Neuron (in vitro differentiated cells): ENCODE results near the gene CSE1L.
"Not testable (repeated sequence)": the region's sequence is repeated elsewhere in the genome, so short reads cannot be mapped to it uniquely, and the experiment has no call there.

Experiments used
- H2AFZ ChIP-seq: one replicate; pipeline ENCODE4 v1.6.1; 2013; ENCODE audit warnings: low read depth, mild to moderate bottlenecking, inconsistent platforms, low read length, moderate library complexity
- H3K27me3 ChIP-seq: one replicate; pipeline ENCODE4 v1.6.1; 2013; ENCODE audit warnings: low read length; ENCODE audit not compliant: insufficient read depth
- H3K36me3 ChIP-seq: one replicate; pipeline ENCODE4 v1.6.1; 2013; ENCODE audit warnings: low read length; ENCODE audit not compliant: insufficient read depth
- H3K4me1 ChIP-seq: one replicate; pipeline ENCODE4 v1.6.1; 2013; ENCODE audit warnings: low read length; ENCODE audit not compliant: insufficient read depth
- H3K4me3 ChIP-seq: 2 replicates; pipeline ENCODE4 v1.5.1; 2013; ENCODE audit warnings: mild to moderate bottlenecking, low read length, moderate library complexity
- H3K9me3 ChIP-seq: one replicate; pipeline ENCODE4 v1.6.1; 2013; ENCODE audit warnings: low read length

The CSE1L gene

DNA sequence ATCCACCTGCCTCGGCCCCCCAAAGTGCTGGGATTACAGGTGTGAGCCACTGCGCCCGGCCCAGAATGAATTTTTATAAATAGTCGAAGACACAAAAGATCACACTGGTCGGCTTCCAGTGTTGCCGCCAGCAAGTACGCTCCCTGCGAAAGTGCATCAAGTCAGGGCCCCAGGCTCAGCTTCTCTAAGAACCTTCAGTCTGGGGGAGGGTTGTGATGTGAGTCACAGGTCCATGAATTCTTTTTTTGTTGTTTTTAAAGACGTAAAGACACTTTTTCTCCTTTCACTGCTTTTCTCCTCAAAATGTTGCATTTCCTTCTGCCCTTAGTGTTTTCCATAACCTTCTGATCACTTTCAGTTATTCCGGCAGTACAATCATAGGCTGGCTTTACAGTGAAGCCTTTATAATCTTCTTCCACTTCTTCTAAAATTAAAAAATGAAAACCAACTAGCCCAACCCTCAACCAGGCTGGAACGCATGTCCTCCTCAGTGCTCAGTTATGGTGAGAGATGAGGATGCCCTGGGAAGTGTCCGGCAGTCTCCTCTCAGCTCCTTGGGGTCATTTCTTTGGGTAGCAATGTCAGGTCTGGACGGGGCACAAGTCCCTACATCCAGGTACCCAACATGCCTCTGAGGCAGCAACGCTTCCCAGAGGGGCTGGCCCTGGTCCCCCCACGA lies 66.6 kb downstream of the CSE1L start:
- Histone ChIP-seq H3K9me3 (no peaks in the 10 kb centered on the region), H3K36me3 (peaks cover 60% of the 10 kb centered on the region), H3K4me1 (no peaks in the 10 kb centered on the region)

DNA sequence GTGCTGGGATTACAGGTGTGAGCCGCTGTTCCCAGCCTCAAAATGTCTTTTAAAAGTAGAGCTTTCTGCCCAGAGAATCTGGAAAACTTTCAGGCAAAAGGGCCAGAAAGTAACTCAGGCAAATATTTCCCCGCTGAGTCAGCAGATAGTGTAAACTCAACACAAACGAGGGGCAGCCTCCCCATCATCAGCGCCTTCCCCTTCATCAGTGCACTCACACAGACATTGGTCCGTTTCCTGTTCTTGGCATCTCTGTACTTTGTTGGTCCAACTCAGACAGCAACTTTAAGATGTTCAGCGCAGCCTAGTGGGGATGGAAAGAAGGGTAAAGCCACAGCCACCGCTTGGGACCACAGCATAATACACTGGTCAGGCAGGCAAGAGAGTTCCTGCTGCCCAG lies 69.5 kb downstream of the CSE1L start:
- Histone ChIP-seq H2AFZ (no peak overlapping the region), H3K4me3 (no peak overlapping the region), H3K9me3 (no peaks in the 10 kb centered on the region), H3K36me3 (peaks cover 72% of the 10 kb centered on the region), H3K27me3 (no peaks in the 10 kb centered on the region), H3K4me1 (no peaks in the 10 kb centered on the region)

More for the DNA sequence above, 66.6 kb downstream of the CSE1L start:
- Histone ChIP-seq H3K27me3 (no peaks in the 10 kb centered on the region), H2AFZ (no peak overlapping the region), H3K4me3 (no peak overlapping the region)

DNA sequence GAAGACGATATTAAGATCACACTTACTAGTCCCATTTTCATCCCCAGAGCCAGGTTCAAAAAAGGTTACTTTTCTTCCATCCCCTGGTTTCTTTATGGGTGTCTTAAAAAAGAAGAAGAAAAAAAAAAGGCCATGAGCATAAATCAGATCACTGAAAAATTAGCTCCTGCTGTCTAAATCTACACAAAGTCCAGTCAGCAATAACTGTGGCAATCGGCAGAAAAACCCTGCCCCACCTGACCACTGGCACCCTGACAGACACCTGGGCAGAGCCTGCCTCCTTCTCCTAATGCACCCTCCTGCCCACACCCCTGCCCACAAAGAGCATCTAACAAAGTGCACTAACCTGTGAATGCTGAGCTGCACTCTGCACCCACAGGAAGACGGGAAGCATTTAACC lies 72.2 kb downstream of the CSE1L start:
- Histone ChIP-seq H3K4me1 (no peaks in the 10 kb centered on the region), H3K4me3 (no peak overlapping the region), H3K36me3 (peaks cover 78% of the 10 kb centered on the region), H3K9me3 (no peaks in the 10 kb centered on the region), H3K27me3 (no peaks in the 10 kb centered on the region), H2AFZ (no peak overlapping the region)

- Histone ChIP-seq H3K9me3 (no peaks in the 10 kb centered on the region), H3K36me3 (peaks cover 81% of the 10 kb centered on the region), H2AFZ (no peak overlapping the region), H3K4me3 (no peak overlapping the region), H3K4me1 (no peaks in the 10 kb centered on the region), H3K27me3 (no peaks in the 10 kb centered on the region)
Measured at GRCh38 chr20:49119988-49120387, 73.9 kb downstream of the CSE1L start.

- Histone ChIP-seq H3K4me3 (no peak overlapping the region), H2AFZ (no peak overlapping the region), H3K4me1 (no peaks in the 10 kb centered on the region), H3K9me3 (no peaks in the 10 kb centered on the region), H3K36me3 (peaks cover 67% of the 10 kb centered on the region), H3K27me3 (no peaks in the 10 kb centered on the region)
Measured at GRCh38 chr20:49122920-49123319, 76.8 kb downstream of the CSE1L start.

DNA sequence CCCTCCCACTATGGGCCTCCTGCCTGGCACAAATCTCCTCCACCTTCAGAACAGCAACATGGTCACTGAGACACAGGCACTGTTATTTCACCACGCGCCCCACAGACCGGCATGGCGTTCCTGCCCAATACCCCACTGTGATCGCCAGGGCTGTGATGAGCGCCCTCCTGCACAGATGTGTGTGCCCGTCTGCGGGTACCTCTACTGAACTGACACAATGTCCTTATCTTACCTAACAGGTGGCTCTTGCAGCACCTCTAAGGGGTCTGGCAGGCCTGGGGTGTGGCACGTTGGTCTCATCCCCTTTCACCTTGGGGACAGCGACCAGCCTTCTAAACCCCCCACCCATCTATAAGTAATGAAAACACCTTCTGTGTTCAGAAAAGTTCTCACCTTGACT lies 77.9 kb downstream of the CSE1L start:
- H3K9me3 ChIP-seq = no peaks in the 10 kb centered on the region
- no peaks in the 10 kb centered on the region for H3K4me1 ChIP-seq
- no peaks in the 10 kb centered on the region for H3K27me3 ChIP-seq
- no peak overlapping the region for H3K4me3 ChIP-seq
- H2AFZ ChIP-seq = no peak overlapping the region
- H3K36me3 ChIP-seq = peaks cover 61% of the 10 kb centered on the region

DNA sequence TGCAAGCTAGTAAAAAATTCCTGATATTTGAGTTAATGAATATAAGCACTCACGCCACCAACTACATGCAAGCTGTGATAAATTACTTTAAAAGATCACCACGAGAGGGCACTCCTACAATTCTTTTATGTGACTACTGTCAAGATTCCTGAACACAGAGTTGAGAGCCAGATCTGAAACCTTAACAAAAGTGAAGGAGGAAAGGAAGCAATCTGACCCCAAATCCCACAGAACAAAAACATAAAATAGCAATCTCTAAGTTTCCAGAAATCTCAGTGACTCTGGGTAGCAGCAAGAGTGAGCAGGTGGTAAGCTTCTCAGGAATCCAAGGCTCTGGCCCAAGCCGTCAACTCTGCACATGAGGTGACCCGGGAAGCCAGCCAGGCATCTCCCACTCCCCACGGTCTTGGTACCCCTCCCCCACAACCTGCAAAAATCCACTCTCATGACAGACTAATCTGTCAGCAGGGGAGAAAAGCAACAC lies 86.9 kb downstream of the CSE1L start:
- H3K9me3 ChIP-seq = no peaks in the 10 kb centered on the region
- no peak overlapping the region for H2AFZ ChIP-seq
- peaks cover 27% of the 10 kb centered on the region for H3K36me3 ChIP-seq
- no peaks in the 10 kb centered on the region for H3K27me3 ChIP-seq
- H3K4me3 ChIP-seq = no peak overlapping the region
- H3K4me1 ChIP-seq = no peaks in the 10 kb centered on the region

- no peaks in the 10 kb centered on the region for H3K27me3 ChIP-seq
- no peak overlapping the region for H2AFZ ChIP-seq
- H3K4me3 ChIP-seq = no peak overlapping the region
- no peaks in the 10 kb centered on the region for H3K9me3 ChIP-seq
- peaks cover 23% of the 10 kb centered on the region for H3K36me3 ChIP-seq
- no peaks in the 10 kb centered on the region for H3K4me1 ChIP-seq
Measured at GRCh38 chr20:49133571-49133970, 87.5 kb downstream of the CSE1L start.

- not testable (repeated sequence) for H3K4me1 ChIP-seq, H3K27me3 ChIP-seq, H3K4me3 ChIP-seq, H2AFZ ChIP-seq, H3K9me3 ChIP-seq
- H3K36me3 ChIP-seq = peaks cover 25% of the 10 kb centered on the region
Measured at GRCh38 chr20:49134797-49135196, 88.7 kb downstream of the CSE1L start.

DNA sequence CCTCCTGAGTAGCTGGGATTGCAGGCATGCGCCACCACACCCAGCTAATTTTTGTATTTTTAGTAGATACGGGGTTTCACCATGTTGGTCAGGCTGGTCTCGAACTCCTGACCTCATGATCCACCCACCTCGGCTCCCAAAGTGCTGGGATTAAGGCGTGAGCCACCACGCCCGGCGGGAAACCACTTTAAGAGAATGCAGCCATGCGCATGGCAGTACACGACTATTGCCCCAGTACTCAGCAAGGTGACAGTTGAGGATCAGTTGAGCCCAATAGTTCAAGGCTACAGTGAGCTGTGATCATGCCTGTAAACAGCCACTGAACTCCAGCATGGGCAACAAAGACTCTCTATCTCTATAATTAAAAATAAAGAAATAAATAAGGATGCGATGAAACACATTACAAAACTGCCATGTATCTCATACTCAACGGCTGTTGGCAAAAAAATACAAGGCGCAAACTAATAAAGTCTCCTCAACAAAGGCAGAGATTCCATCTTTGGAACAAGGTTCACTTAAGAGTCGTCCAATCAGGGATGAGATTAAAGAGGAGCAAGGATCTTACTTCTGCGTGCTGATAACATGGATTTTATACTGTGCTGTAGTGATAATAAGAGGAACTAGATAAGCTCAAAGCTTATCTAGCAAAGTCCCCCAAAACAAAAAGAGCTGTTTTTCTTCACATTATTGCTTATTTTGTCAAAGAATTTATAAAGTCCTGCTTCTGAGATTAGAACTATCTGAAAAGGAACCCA lies 90.9 kb downstream of the CSE1L start:
- Histone ChIP-seq H3K4me1 (no peaks in the 10 kb centered on the region), H3K36me3 (peaks cover 24% of the 10 kb centered on the region), H3K4me3 (no peak overlapping the region), H3K27me3 (no peaks in the 10 kb centered on the region), H2AFZ (no peak overlapping the region), H3K9me3 (no peaks in the 10 kb centered on the region)

GRCh38 chr20:49138431-49138830 lies 92.3 kb downstream of the CSE1L start:
- H3K4me3 ChIP-seq = no peak overlapping the region
- no peaks in the 10 kb centered on the region for H3K4me1 ChIP-seq
- peaks cover 31% of the 10 kb centered on the region for H3K36me3 ChIP-seq
- no peak overlapping the region for H2AFZ ChIP-seq
- H3K27me3 ChIP-seq = no peaks in the 10 kb centered on the region
- H3K9me3 ChIP-seq = no peaks in the 10 kb centered on the region

GRCh38 chr20:49140411-49140810 lies 94.3 kb downstream of the CSE1L start:
- Histone ChIP-seq H3K4me1 (no peaks in the 10 kb centered on the region), H3K36me3 (peaks cover 29% of the 10 kb centered on the region), H2AFZ (no peak overlapping the region), H3K9me3 (no peaks in the 10 kb centered on the region), H3K27me3 (no peaks in the 10 kb centered on the region), H3K4me3 (no peak overlapping the region)

- Histone ChIP-seq H2AFZ (no peak overlapping the region), H3K4me1 (no peaks in the 10 kb centered on the region), H3K27me3 (no peaks in the 10 kb centered on the region), H3K4me3 (no peak overlapping the region), H3K36me3 (peaks cover 27% of the 10 kb centered on the region), H3K9me3 (no peaks in the 10 kb centered on the region)
Measured at GRCh38 chr20:49140834-49141233, 94.7 kb downstream of the CSE1L start.
